ENCODE results near the gene PRSS57.
A peak's percentile ranks its signal among the peaks of the same experiment; 100 is the strongest.

Gene PRSS57

GRCh38 chr19:694481-695351, 536 bp downstream of the PRSS57 start:
- no peak for DNase-seq (ENCODE audit: low read depth in 2 of 2)

- no peak for DNase-seq (ENCODE audit: low read depth in 2 of 2)
These were observed 5.0 kb downstream of the PRSS57 start for GRCh38 chr19:690203-690602.

- no peak for DNase-seq (ENCODE audit: low read depth in 2 of 2)
These were observed 6.3 kb downstream of the PRSS57 start for GRCh38 chr19:688992-689391.

- DNase-seq (ENCODE audit: low read depth in 2 of 2): no peak
These were observed 7.0 kb downstream of the PRSS57 start for GRCh38 chr19:688214-688613.

GRCh38 chr19:687569-688166, 7.6 kb downstream of the PRSS57 start:
- DNase-seq (ENCODE audit: low read depth in 2 of 2): no peak

- DNase-seq (ENCODE audit: low read depth in 2 of 2): no peak
These were observed 8.5 kb downstream of the PRSS57 start for GRCh38 chr19:686589-687297.

GRCh38 chr19:685454-685931, 9.8 kb downstream of the PRSS57 start:
- DNase-seq (ENCODE audit: low read depth in 2 of 2): no peak

GRCh38 chr19:682678-683320, 12.5 kb downstream of the PRSS57 start:
- no peak for DNase-seq (ENCODE audit: low read depth in 2 of 2)

DNA sequence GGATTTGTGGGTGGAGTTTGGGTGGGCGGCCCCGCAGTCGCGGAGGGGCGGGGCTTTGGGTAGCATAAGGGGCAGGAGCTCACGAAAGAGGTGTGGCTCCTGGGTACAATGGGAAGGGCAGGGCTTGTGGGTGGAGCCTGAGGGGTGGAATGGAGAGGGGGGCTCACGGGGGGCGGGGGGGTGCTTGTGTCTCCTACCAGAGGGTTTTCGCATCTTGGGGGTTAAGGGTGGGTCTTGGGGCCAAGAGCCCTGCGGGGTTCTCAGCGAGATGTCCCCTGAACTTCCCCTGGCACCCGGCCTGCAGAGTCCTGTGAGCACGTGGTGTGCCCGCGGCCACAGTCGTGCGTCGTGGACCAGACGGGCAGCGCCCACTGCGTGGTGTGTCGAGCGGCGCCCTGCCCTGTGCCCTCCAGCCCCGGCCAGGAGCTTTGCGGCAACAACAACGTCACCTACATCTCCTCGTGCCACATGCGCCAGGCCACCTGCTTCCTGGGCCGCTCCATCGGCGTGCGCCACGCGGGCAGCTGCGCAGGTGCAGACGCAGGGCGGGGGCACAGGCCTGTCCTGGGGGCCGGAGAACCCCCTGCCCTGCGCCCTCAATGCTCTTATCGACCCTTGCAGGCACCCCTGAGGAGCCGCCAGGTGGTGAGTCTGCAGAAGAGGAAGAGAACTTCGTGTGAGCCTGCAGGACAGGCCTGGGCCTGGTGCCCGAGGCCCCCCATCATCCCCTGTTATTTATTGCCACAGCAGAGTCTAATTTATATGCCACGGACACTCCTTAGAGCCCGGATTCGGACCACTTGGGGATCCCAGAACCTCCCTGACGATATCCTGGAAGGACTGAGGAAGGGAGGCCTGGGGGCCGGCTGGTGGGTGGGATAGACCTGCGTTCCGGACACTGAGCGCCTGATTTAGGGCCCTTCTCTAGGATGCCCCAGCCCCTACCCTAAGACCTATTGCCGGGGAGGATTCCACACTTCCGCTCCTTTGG, 13.9 kb downstream of the PRSS57 start:
- DNase-seq (ENCODE audit: low read depth in 2 of 2): peak in 1 of 2 donors; percentile 90

DNA sequence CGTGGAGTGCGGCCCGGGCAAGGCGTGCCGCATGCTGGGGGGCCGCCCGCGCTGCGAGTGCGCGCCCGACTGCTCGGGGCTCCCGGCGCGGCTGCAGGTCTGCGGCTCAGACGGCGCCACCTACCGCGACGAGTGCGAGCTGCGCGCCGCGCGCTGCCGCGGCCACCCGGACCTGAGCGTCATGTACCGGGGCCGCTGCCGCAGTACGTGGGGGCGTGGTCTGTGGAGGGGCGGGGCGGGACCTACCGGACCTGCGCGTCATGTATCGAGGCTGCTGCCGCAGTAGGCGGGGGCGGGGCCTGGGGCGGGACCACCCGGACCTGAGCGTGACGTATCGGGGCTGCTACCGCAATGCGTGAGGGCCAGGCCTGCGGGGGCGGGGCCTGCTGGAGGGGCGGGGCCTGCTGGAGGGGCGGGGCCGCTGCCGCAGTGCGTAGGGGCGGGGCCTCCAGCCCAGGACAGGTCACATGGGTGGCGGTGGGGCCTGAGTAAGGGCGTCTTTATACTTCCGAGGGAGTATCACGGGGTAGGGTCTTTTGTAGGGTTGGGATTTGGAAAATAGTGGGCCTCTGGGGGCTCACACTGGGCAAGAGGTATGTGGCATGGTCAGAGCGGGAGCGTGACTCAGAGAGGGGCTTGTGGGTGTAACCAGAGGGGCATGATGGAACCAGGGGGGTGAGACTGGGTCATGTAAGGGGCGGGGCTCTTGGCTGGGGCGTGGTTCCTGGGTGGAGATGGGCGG, 14.8 kb downstream of the PRSS57 start:
- peak; percentile 100 for DNase-seq (ENCODE audit: low read depth in 2 of 2)

- no peak for DNase-seq (ENCODE audit: low read depth in 2 of 2)
These were observed 15.6 kb downstream of the PRSS57 start for GRCh38 chr19:679418-680286.

GRCh38 chr19:678791-679388, 16.4 kb downstream of the PRSS57 start:
- DNase-seq (ENCODE audit: low read depth in 2 of 2): no peak

- DNase-seq (ENCODE audit: low read depth in 2 of 2): no peak
These were observed 17.4 kb downstream of the PRSS57 start for GRCh38 chr19:677601-678436.

DNA sequence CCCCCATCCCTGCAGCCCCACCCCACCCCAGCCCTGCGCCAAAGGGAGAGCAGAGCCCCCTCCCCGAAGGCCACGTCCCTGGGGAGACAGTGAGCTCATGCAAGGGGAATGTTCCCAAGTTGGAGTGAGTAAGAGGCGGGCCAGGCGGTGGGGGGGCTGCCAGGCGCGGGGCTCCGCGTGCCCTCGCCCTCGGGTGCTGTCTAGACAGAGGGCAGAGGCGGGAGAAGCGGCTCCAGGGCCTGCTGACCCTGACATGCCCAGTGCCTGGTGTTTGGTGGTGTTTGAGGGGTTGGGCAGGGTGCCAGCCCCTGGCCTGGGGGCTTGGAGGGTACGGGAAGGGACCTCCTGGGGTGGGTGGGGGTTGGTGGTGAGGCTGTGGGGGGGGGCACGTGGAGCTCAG, 18.1 kb downstream of the PRSS57 start:
- no peak for DNase-seq (ENCODE audit: low read depth in 2 of 2)

GRCh38 chr19:676339-677105, 18.7 kb downstream of the PRSS57 start, which contains the start of gene FSTL3:
Gene FSTL3, plus strand, starts transcription at chr19:676392. Its CDS starts 32 bp downstream, at chr19:676424.
- DNase-seq (ENCODE audit: low read depth in 2 of 2): no peak

DNA sequence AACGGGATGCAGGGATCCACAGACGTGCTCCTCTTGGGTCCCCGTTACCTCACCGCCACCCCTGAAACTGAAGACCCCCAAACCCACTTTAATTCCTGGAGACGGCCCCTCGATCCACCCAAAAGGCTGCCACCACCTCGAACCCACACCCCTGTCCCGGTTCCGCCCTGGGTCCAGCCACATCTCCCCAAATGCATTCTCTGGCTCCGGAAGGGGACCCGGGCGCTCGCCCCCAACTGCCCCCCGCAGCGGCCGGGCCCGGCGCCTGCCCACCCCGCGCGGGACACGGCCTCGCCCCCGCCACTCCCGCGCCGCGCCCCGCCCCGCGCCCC, 19.3 kb downstream of the PRSS57 start:
- no peak for DNase-seq (ENCODE audit: low read depth in 2 of 2)
